A549 (cell line): ENCODE data around the gene RWDD2A. TPM values are rescaled to one million over a fixed set of nuclear protein-coding genes. Genes with fewer than 3 reads are reported as not detected.

Source experiments
- ATAC-seq, 2 experiments: fragments of 200-7000 bp in 1 of 2; fragments of >200 bp in 1 of 2; cut with Nextera tagmentation in 1 of 2; cut with Tn5 transposase in 1 of 2; 3 replicates each; pipeline versions ENCODE4 v1.8.0 to v1.9.1; 2018 to 2020; ENCODE audit warnings: mild to moderate bottlenecking in 1 of 2, moderate library complexity in 1 of 2
- CTCF ChIA-PET: fragments of 300-600 bp; sonication (Branson Sonifier 250); formaldehyde crosslinking; extraction: SDS; loops from one replicate; lab custom pipeline; 2021; ENCODE audit warnings: antibody characterized with exemption, inconsistent platforms; lab: Yijun Ruan, JAX
- POLR2A ChIA-PET: fragments of 350-600 bp; formaldehyde crosslinking; extraction: SDS; loops from one replicate; lab custom pipeline; 2021; ENCODE audit warnings: antibody characterized with exemption, inconsistent platforms; lab: Yijun Ruan, JAX
- DNase-seq, 2 experiments: peaks; one replicate each; pipeline versions ENCODE4 v3.0.0 to v3.0.0-alpha.2; 2011 to 2016; ENCODE audit warnings: low read depth in 1 of 2, low spot score in 1 of 2
- FAIRE-seq: peaks from 2 replicates; lab custom pipeline; 2011; peaks lifted over from hg19 to GRCh38; lab: Jason Lieb, UNC
- H3K27ac ChIP-seq, 2 experiments: fragments of >200 bp; sonication (Bioruptor Twin); formaldehyde crosslinking; 3 replicates each; pipeline ENCODE4 v1.5.1; 2016 to 2017
- H3K4me1 ChIP-seq: fragments of >200 bp; sonication (Bioruptor Twin); formaldehyde crosslinking; 3 replicates; pipeline ENCODE4 v1.6.1; 2016
- H3K4me2 ChIP-seq: fragments of >200 bp; sonication (Bioruptor Twin); formaldehyde crosslinking; 3 replicates; pipeline ENCODE4 v1.6.1; 2016
- H3K4me3 ChIP-seq: fragments of >200 bp; sonication (Bioruptor Twin); formaldehyde crosslinking; 3 replicates; pipeline ENCODE4 v1.5.1; 2016
- H3K9me3 ChIP-seq: fragments of >200 bp; sonication (Bioruptor Twin); formaldehyde crosslinking; 3 replicates; pipeline ENCODE4 v1.6.1; 2016
- ATOH8 ChIP-seq: fragments of 250-450 bp; sonication (Bioruptor Pico); IDR thresholded peaks from 2 replicates; pipeline ENCODE4 v1.5.0; 2020; ENCODE audit warnings: low read depth, mild to moderate bottlenecking, moderate library complexity
- EHF ChIP-seq: fragments of 250-450 bp; sonication (Bioruptor Pico); IDR thresholded peaks from 2 replicates; pipeline ENCODE4 v1.5.0; 2020; ENCODE audit warnings: mild to moderate bottlenecking
- FOSL2 ChIP-seq, 2 experiments: fragments of 450-650 bp in 1 of 2; fragments of >200 bp in 1 of 2; sonication (Bioruptor Twin) in 1 of 2; formaldehyde crosslinking; IDR thresholded peaks; 2 replicates each; pipeline versions ENCODE4 v1.5.0 to v1.6.1; 2016 to 2020; ENCODE audit warnings: mild to moderate bottlenecking in 1 of 2, moderate library complexity in 1 of 2
- FOXS1 ChIP-seq: fragments of 250-450 bp; sonication (Bioruptor Pico); IDR thresholded peaks from 2 replicates; pipeline ENCODE4 v1.5.0; 2020; ENCODE audit warnings: mild to moderate bottlenecking, moderate library complexity
- GATA3 ChIP-seq: IDR thresholded peaks from 2 replicates; pipeline ENCODE4 v1.6.1; 2012; ENCODE audit warnings: borderline replicate concordance
- HDAC2 ChIP-seq: fragments of 200-600 bp; sonication (generic); IDR thresholded peaks from 2 replicates; pipeline ENCODE4 v1.6.1; 2016
- HEYL ChIP-seq: fragments of 250-450 bp; sonication (Bioruptor Pico); IDR thresholded peaks from 2 replicates; pipeline ENCODE4 v1.8.0; 2021; ENCODE audit warnings: mild to moderate bottlenecking, moderate library complexity
- HMGXB4 ChIP-seq: fragments of 250-450 bp; sonication (Bioruptor Pico); IDR thresholded peaks from 2 replicates; pipeline ENCODE4 v1.5.0; 2021; ENCODE audit warnings: mild to moderate bottlenecking, moderate library complexity, borderline replicate concordance
- HOXB13 ChIP-seq: fragments of 250-450 bp; sonication (Bioruptor Pico); IDR thresholded peaks from 2 replicates; pipeline ENCODE4 v1.5.0; 2020; ENCODE audit warnings: low read depth, mild to moderate bottlenecking, moderate library complexity
- JUNB ChIP-seq: fragments of >200 bp; sonication (Bioruptor Twin); formaldehyde crosslinking; IDR thresholded peaks from 2 replicates; pipeline ENCODE4 v1.6.1; 2016
- KDM1A ChIP-seq: fragments of 200-600 bp; sonication (generic); IDR thresholded peaks from 2 replicates; pipeline ENCODE4 v1.6.1; 2016; ENCODE audit warnings: low read depth, mild to moderate bottlenecking
- KDM5A ChIP-seq: fragments of 200-600 bp; sonication (generic); IDR thresholded peaks from 2 replicates; pipeline ENCODE4 v1.6.1; 2016; ENCODE audit warnings: antibody characterized with exemption, mild to moderate bottlenecking
- MAZ ChIP-seq: fragments of 150-350 bp; IDR thresholded peaks from 2 replicates; pipeline ENCODE4 v1.6.1; 2014; ENCODE audit warnings: antibody characterized with exemption, low read depth, low read length, borderline replicate concordance
- MYC ChIP-seq: IDR thresholded peaks from 2 replicates; pipeline ENCODE4 v1.6.1; 2012; ENCODE audit warnings: mild to moderate bottlenecking, inconsistent platforms, low read length, improper control_type of control experiment, borderline replicate concordance
- NFE2L2 ChIP-seq: fragments of 150-350 bp; conservative IDR thresholded peaks from 2 replicates; pipeline ENCODE4 v1.6.1; 2014; ENCODE audit warnings: low read length
- RNF2 ChIP-seq: fragments of 200-600 bp; sonication (generic); IDR thresholded peaks from 2 replicates; pipeline ENCODE4 v1.6.1; 2016; ENCODE audit warnings: low read depth, mild to moderate bottlenecking, antibody characterized with exemption, moderate library complexity, borderline replicate concordance
- SMC3 ChIP-seq: fragments of >200 bp; sonication (Bioruptor Twin); formaldehyde crosslinking; IDR thresholded peaks from 3 replicates; pipeline ENCODE4 v1.6.1; 2018; ENCODE audit warnings: inconsistent platforms
- SREBF2 ChIP-seq: fragments of 450-650 bp; IDR thresholded peaks from 2 replicates; pipeline ENCODE4 v1.6.1; 2014; ENCODE audit warnings: mild to moderate bottlenecking, moderate library complexity
- TP53 ChIP-seq: fragments of 250-450 bp; sonication (Bioruptor Pico); IDR thresholded peaks from 2 replicates; pipeline ENCODE4 v1.5.0; 2021; ENCODE audit warnings: mild to moderate bottlenecking, moderate library complexity
- ZNF302 ChIP-seq: fragments of 250-450 bp; sonication (Bioruptor Pico); IDR thresholded peaks from 2 replicates; pipeline ENCODE4 v1.9.0; 2021; ENCODE audit warnings: inconsistent platforms, mild to moderate bottlenecking, moderate library complexity
- ZSCAN20 ChIP-seq: fragments of 250-450 bp; sonication (Bioruptor Pico); IDR thresholded peaks from 2 replicates; pipeline ENCODE4 v1.8.0; 2022; ENCODE audit warnings: mild to moderate bottlenecking, moderate library complexity
- WGBS: methylation state at CpG from one replicate; pipeline ENCODE4 v1.1.6; 2017; ENCODE audit errors: missing lambda C conversion rate; 5-methylcytosine and 5-hydroxymethylcytosine counted together
- polyA plus RNA-seq, 4 experiments: library from polyadenylated mRNA; depleted of rRNA in 3 of 4; stranded (reverse); fragments of >200 nt; fragmentation: RNase III in 1 of 4; extraction: RNeasy Plus Mini Kit Qiagen cat#74134 plus additional on column Dnase treatment in 1 of 4; gene quantifications; 2 replicates in 3 of 4; 3 replicates in 1 of 4; pipeline ENCODE4 v1.2.3, GENCODE V29; 2011 to 2017
- TF ChIP-seq, protein P1 (sequence below): fragments of 450-650 bp; IDR thresholded peaks from 2 replicates; pipeline ENCODE4 v1.6.1; 2014; ENCODE audit warnings: antibody characterized with exemption
- TF ChIP-seq, protein P2 (sequence below): IDR thresholded peaks from 2 replicates; pipeline ENCODE4 v1.6.1; 2012
- TF ChIP-seq, protein P3 (sequence below): IDR thresholded peaks from 2 replicates; pipeline ENCODE4 v1.6.1; 2012; ENCODE audit warnings: low read depth, borderline replicate concordance
- TF ChIP-seq, protein P4 (sequence below): fragments of >200 bp; sonication (Bioruptor Twin); formaldehyde crosslinking; IDR thresholded peaks from 2 replicates; pipeline ENCODE4 v1.6.1; 2016

RWDD2A gene
- polyA plus RNA-seq, 2 of the 4 experiments (the other 2 are of a cell fraction): 2.2 to 4.7 TPM

GRCh38 chr6:83155794-83156193, 37.4 kb upstream of the RWDD2A start:
- ATAC-seq: no peak
- no peaks in the 10 kb centered on the region for H3K9me3 ChIP-seq
- POLR2A ChIA-PET: no interaction called here
- H3K4me3 ChIP-seq: no peak overlapping the region
- TF ChIP-seq SREBF2 (no peak), ZNF302 (CRISPR knock-in tag) (no peak), KDM1A (no peak), GATA3 (no peak), RNF2 (no peak), MAZ (no peak), NFE2L2 (no peak), ATOH8 (no peak), MYC (no peak), HEYL (CRISPR knock-in tag) (no peak), HOXB13 (no peak)
- TF ChIP-seq, protein P1, sequence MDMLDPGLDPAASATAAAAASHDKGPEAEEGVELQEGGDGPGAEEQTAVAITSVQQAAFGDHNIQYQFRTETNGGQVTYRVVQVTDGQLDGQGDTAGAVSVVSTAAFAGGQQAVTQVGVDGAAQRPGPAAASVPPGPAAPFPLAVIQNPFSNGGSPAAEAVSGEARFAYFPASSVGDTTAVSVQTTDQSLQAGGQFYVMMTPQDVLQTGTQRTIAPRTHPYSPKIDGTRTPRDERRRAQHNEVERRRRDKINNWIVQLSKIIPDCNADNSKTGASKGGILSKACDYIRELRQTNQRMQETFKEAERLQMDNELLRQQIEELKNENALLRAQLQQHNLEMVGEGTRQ: no peak
- TF ChIP-seq, protein P2, sequence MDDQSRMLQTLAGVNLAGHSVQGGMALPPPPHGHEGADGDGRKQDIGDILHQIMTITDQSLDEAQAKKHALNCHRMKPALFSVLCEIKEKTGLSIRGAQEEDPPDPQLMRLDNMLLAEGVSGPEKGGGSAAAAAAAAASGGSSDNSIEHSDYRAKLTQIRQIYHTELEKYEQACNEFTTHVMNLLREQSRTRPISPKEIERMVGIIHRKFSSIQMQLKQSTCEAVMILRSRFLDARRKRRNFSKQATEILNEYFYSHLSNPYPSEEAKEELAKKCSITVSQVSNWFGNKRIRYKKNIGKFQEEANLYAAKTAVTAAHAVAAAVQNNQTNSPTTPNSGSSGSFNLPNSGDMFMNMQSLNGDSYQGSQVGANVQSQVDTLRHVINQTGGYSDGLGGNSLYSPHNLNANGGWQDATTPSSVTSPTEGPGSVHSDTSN: no peak
- TF ChIP-seq, protein P3, sequence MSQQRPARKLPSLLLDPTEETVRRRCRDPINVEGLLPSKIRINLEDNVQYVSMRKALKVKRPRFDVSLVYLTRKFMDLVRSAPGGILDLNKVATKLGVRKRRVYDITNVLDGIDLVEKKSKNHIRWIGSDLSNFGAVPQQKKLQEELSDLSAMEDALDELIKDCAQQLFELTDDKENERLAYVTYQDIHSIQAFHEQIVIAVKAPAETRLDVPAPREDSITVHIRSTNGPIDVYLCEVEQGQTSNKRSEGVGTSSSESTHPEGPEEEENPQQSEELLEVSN: no peak
- DNase-seq: no peak
- CTCF ChIA-PET: no interaction called here
- FAIRE-seq: no peak
- 59% methylated on average over 2 of the region's 2 CpGs for WGBS
- no peak overlapping the region for H3K4me2 ChIP-seq
- H3K4me1 ChIP-seq: no peaks in the 10 kb centered on the region
- no peak overlapping the region for H3K27ac ChIP-seq

DNA sequence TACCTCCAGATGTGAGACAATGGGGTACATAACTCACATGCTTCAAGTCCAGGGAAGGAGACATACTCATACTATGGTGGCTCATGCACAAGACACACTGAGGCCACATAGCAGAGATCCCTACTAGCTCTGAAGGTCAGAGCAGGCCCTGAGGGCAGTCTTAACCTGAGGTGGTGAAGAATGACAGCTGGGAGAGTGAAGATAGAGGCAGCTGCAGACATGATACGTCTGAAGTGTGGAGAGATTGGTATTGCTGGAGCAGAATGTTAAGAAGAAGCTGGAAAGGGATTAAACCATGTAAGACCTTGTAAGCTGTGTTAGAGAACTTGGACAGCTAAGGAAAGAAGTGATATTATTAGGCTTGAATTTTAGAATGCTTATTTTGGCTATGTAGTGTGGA, 33.0 kb upstream of the RWDD2A start:
- no peak for DNase-seq
- TF ChIP-seq GATA3: no peak
- no peak for TF ChIP-seq HDAC2
- TF ChIP-seq ZNF302 (CRISPR knock-in tag): no peak
- no peak for TF ChIP-seq TP53
- TF ChIP-seq EHF (CRISPR knock-in tag): no peak
- TF ChIP-seq SREBF2: no peak
- TF ChIP-seq HEYL (CRISPR knock-in tag): no peak
- no peak for TF ChIP-seq HMGXB4 (CRISPR knock-in tag)
- no peak for TF ChIP-seq FOSL2 (IDR thresholded peaks at IDR 0.05)
- no peak for TF ChIP-seq FOSL2 (CRISPR knock-in tag; IDR thresholded peaks at IDR 0.05)
- TF ChIP-seq KDM5A: no peak
- TF ChIP-seq ZSCAN20: no peak
- TF ChIP-seq JUNB: no peak
- no peak for TF ChIP-seq SMC3
- TF ChIP-seq, protein P4, sequence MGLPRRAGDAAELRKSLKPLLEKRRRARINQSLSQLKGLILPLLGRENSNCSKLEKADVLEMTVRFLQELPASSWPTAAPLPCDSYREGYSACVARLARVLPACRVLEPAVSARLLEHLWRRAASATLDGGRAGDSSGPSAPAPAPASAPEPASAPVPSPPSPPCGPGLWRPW: no peak
- TF ChIP-seq FOXS1: no peak
- TF ChIP-seq, protein P2: no peak
- Histone ChIP-seq H3K4me3 (no peak overlapping the region), H3K27ac (no peak overlapping the region), H3K4me2 (no peak overlapping the region), H3K4me1 (no peaks in the 10 kb centered on the region), H3K9me3 (no peaks in the 10 kb centered on the region)
- ChIA-PET CTCF (no interaction called here), POLR2A (no interaction called here)
- no peak for ATAC-seq
- 95% methylated on average over 1 of the region's 1 CpG for WGBS
- no peak for FAIRE-seq
